ENCODE results near the gene SAMD9L.
"Not testable (repeated sequence)": the region's sequence is repeated elsewhere in the genome, so short reads cannot be mapped to it uniquely, and the experiment has no call there.

The SAMD9L gene

GRCh38 chr7:93146472-93147141 is 1.6 kb downstream of the SAMD9L start:
- no peak for DNase-seq (ENCODE audit: low read depth in 1 of 2, low spot score in 1 of 2)

- DNase-seq (ENCODE audit: low read depth in 1 of 2, low spot score in 1 of 2) = no peak
Observed at GRCh38 chr7:93146036-93146435, 2.1 kb downstream of the SAMD9L start.

- no peak for DNase-seq (ENCODE audit: low read depth in 1 of 2, low spot score in 1 of 2)
Observed at GRCh38 chr7:93145354-93145753, 2.8 kb downstream of the SAMD9L start.

- DNase-seq (ENCODE audit: low read depth in 1 of 2, low spot score in 1 of 2) = no peak
Observed at GRCh38 chr7:93142127-93142526, 6.1 kb downstream of the SAMD9L start.

- DNase-seq (ENCODE audit: low read depth in 1 of 2, low spot score in 1 of 2) = no peak
Observed at GRCh38 chr7:93140582-93141191, 7.5 kb downstream of the SAMD9L start.

- DNase-seq (ENCODE audit: low read depth in 1 of 2, low spot score in 1 of 2) = no peak
Observed at GRCh38 chr7:93138576-93138975, 9.6 kb downstream of the SAMD9L start.

- DNase-seq (ENCODE audit: low read depth in 1 of 2, low spot score in 1 of 2) = no peak
Observed at GRCh38 chr7:93133005-93133404, 15.2 kb downstream of the SAMD9L start.

GRCh38 chr7:93132216-93132615 is 16.0 kb downstream of the SAMD9L start:
- no peak for DNase-seq (ENCODE audit: low read depth in 1 of 2, low spot score in 1 of 2)

- DNase-seq (ENCODE audit: low read depth in 1 of 2, low spot score in 1 of 2) = not testable (repeated sequence)
Observed at GRCh38 chr7:93126954-93127353, 21.2 kb downstream of the SAMD9L start.

- not testable (repeated sequence) for DNase-seq (ENCODE audit: low read depth in 1 of 2, low spot score in 1 of 2)
Observed at GRCh38 chr7:93123532-93123931, 24.7 kb downstream of the SAMD9L start.

GRCh38 chr7:93120592-93121549 is 27.3 kb downstream of the SAMD9L start:
- DNase-seq (ENCODE audit: low read depth in 1 of 2, low spot score in 1 of 2) = no peak

- no peak for DNase-seq (ENCODE audit: low read depth in 1 of 2, low spot score in 1 of 2)
Observed at GRCh38 chr7:93119191-93119905, 28.8 kb downstream of the SAMD9L start.

- peak in 1 of 2 donors; percentile 53 for DNase-seq (ENCODE audit: low read depth in 1 of 2, low spot score in 1 of 2)
Observed at GRCh38 chr7:93117852-93118530, 30.2 kb downstream of the SAMD9L start, which contains the start of gene SAMD9. Gene SAMD9 (minus strand): TSS chr7:93117979. CDS start chr7:93106097, 11,882 bp downstream.

GRCh38 chr7:93117327-93117726 is 30.9 kb downstream of the SAMD9L start:
- no peak for DNase-seq (ENCODE audit: low read depth in 1 of 2, low spot score in 1 of 2)

- peak; percentile 4 to 5 for DNase-seq (ENCODE audit: low read depth in 1 of 2, low spot score in 1 of 2)
Observed at GRCh38 chr7:93115796-93116195, 32.4 kb downstream of the SAMD9L start.

- DNase-seq (ENCODE audit: low read depth in 1 of 2, low spot score in 1 of 2) = no peak
Observed at GRCh38 chr7:93108003-93108402, 40.2 kb downstream of the SAMD9L start.

- no peak for DNase-seq (ENCODE audit: low read depth in 1 of 2, low spot score in 1 of 2)
Observed at GRCh38 chr7:93097388-93097787, 50.8 kb downstream of the SAMD9L start.

GRCh38 chr7:93092757-93093370 is 55.3 kb downstream of the SAMD9L start:
- DNase-seq (ENCODE audit: low read depth in 1 of 2, low spot score in 1 of 2) = no peak

All from activated CD4-positive, alpha-beta T cell treated with anti-CD3 and anti-CD28 coated beads, Interleukin-2, amount 50 U/mL, for 24 hours (primary cell).